ENCODE results near the gene CRYGB. TPM values are rescaled to one million over a fixed set of nuclear protein-coding genes. Genes with fewer than 3 reads are reported as not detected.

The CRYGB gene
- total RNA-seq, 1 experiment from 2014 or later, result not detected

DNA sequence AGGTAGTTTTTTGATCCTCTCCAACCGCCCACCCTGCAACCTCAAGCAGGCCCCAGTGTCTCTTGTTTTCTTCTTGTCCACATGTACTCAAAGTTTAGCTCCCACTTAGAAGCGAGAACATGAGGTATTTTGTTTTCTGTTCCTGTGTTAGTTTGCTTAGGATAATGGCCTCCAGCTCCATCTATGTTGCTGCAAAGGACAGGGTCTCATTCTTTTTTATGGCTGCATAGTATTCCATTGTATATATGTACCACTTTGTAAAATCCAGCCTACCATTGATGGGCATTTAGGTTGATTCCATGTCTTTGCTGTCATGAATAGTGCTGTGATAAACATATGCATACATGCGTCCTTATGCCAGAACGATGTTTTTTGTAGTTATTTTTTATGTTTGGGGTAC is 18.9 kb downstream of the CRYGB start:
- DNase-seq (ENCODE audit: low read depth, low spot score) (no peak), ATAC-seq (no peak)
- BruUV-seq (replicated peaks), result no TSS peak
- H3K36me3 ChIP-seq (ENCODE audit: control insufficient read depth in 1 of 2, insufficient read depth in 2 of 2, low read length in 2 of 2), result no peaks in the 10 kb centered on the region
- no peaks in the 10 kb centered on the region for H3K9me3 ChIP-seq (ENCODE audit: control insufficient read depth in 1 of 2, insufficient read depth in 1 of 2, low read depth in 1 of 2, low read length in 2 of 2)
- no peak overlapping the region for H3K4me3 ChIP-seq (replicated peaks in 1 of 2; ENCODE audit: low read depth in 1 of 2, low read length in 2 of 2)
- CTCF ChIA-PET, result no interaction called here
- no peak overlapping the region for H2AFZ ChIP-seq (ENCODE audit: low read depth, low read length, poor library complexity, severe bottlenecking)
- no peak for TF ChIP-seq FOSL1 (IDR thresholded peaks at IDR 0.05; ENCODE audit: low read depth)
- no peak for TF ChIP-seq POLR2A (IDR thresholded peaks at IDR 0.05; ENCODE audit: borderline replicate concordance, extremely low read depth, insufficient read depth, insufficient read length)
- TF ChIP-seq, protein P1, sequence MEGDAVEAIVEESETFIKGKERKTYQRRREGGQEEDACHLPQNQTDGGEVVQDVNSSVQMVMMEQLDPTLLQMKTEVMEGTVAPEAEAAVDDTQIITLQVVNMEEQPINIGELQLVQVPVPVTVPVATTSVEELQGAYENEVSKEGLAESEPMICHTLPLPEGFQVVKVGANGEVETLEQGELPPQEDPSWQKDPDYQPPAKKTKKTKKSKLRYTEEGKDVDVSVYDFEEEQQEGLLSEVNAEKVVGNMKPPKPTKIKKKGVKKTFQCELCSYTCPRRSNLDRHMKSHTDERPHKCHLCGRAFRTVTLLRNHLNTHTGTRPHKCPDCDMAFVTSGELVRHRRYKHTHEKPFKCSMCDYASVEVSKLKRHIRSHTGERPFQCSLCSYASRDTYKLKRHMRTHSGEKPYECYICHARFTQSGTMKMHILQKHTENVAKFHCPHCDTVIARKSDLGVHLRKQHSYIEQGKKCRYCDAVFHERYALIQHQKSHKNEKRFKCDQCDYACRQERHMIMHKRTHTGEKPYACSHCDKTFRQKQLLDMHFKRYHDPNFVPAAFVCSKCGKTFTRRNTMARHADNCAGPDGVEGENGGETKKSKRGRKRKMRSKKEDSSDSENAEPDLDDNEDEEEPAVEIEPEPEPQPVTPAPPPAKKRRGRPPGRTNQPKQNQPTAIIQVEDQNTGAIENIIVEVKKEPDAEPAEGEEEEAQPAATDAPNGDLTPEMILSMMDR (IDR thresholded peaks at IDR 0.05 in 2 of 3, conservative IDR thresholded peaks at IDR 0.05 in 1 of 3; ENCODE audit: borderline replicate concordance in 1 of 3, insufficient read depth in 1 of 3, low read depth in 2 of 3, low read length in 2 of 3), result no peak
- TF ChIP-seq SP1 (IDR thresholded peaks at IDR 0.05; ENCODE audit: low read depth), result no peak
- TF ChIP-seq, protein P2, sequence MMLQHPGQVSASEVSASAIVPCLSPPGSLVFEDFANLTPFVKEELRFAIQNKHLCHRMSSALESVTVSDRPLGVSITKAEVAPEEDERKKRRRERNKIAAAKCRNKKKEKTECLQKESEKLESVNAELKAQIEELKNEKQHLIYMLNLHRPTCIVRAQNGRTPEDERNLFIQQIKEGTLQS (IDR thresholded peaks at IDR 0.05), result no peak
- H4K20me1 ChIP-seq (ENCODE audit: insufficient read depth), result no peaks in the 10 kb centered on the region
- no peak overlapping the region for H3K4me2 ChIP-seq (ENCODE audit: low read length)
- no peaks in the 10 kb centered on the region for H3K27me3 ChIP-seq (ENCODE audit: insufficient read depth, low read length)
- POLR2A ChIA-PET, result no interaction called here
- no peaks in the 10 kb centered on the region for H3K79me2 ChIP-seq (ENCODE audit: insufficient read depth, low read length)
- peaks cover 0 to 7% of the 10 kb centered on the region in 2 experiments; a peak in 2 of 4 replicates for H3K4me1 ChIP-seq (ENCODE audit: control insufficient read depth in 1 of 2, insufficient read depth in 2 of 2, low read length in 2 of 2)
- intact Hi-C loops (cut with micrococcal nuclease), result no loop called here
- H3K9ac ChIP-seq (ENCODE audit: low read length), result no peak overlapping the region
- H3K27ac ChIP-seq (ENCODE audit: low read depth, low read length), result no peak overlapping the region
- RAD21 ChIA-PET (ENCODE audit: low non-redundant PET in 1 of 2, low total read pairs in 2 of 2, uncharacterized antibody in 2 of 2, unreplicated experiment in 2 of 2), result no interaction called here
- H3K9me2 ChIP-seq (ENCODE audit: insufficient read depth), result no peaks in the 10 kb centered on the region

DNA sequence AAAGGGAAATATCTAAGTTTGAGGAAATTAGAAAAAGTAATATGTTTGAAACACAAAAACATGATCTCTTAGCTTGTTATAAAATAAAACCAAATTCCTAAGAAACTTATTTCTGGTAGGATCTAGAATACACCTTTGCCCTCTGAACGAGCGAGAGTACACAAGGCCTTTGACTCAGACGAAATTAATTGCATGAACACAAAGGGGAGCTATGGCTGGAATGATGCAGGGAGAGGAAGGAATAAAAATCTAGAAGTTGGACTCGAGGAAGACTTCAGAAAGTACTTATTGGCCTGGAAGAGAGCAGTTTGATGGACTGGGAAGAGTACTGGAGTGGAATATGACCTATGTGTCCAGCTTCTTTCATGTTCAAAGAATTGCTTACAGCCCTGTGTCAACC is 20.7 kb downstream of the CRYGB start:
- H3K27ac ChIP-seq (ENCODE audit: low read depth, low read length), result no peak overlapping the region
- RAD21 ChIA-PET (ENCODE audit: low non-redundant PET in 1 of 2, low total read pairs in 2 of 2, uncharacterized antibody in 2 of 2, unreplicated experiment in 2 of 2), result no interaction called here
- intact Hi-C loops (cut with micrococcal nuclease), result no loop called here
- no peak overlapping the region for H3K9ac ChIP-seq (ENCODE audit: low read length)
- H3K4me1 ChIP-seq (ENCODE audit: control insufficient read depth in 1 of 2, insufficient read depth in 2 of 2, low read length in 2 of 2), result peaks cover 0 to 6% of the 10 kb centered on the region in 2 experiments; a peak in 2 of 4 replicates
- no peak overlapping the region for H3K4me3 ChIP-seq (replicated peaks in 1 of 2; ENCODE audit: low read depth in 1 of 2, low read length in 2 of 2)
- CTCF ChIA-PET, result no interaction called here
- H3K27me3 ChIP-seq (ENCODE audit: insufficient read depth, low read length), result no peaks in the 10 kb centered on the region
- H2AFZ ChIP-seq (ENCODE audit: low read depth, low read length, poor library complexity, severe bottlenecking), result no peak overlapping the region
- no peak overlapping the region for H3K4me2 ChIP-seq (ENCODE audit: low read length)
- H3K9me2 ChIP-seq (ENCODE audit: insufficient read depth), result no peaks in the 10 kb centered on the region
- H4K20me1 ChIP-seq (ENCODE audit: insufficient read depth), result no peaks in the 10 kb centered on the region
- ATAC-seq, result no peak
- no peaks in the 10 kb centered on the region for H3K79me2 ChIP-seq (ENCODE audit: insufficient read depth, low read length)
- no peaks in the 10 kb centered on the region for H3K36me3 ChIP-seq (ENCODE audit: control insufficient read depth in 1 of 2, insufficient read depth in 2 of 2, low read length in 2 of 2)
- TF ChIP-seq JUND (IDR thresholded peaks at IDR 0.05) (no peak), EZH2phosphoT487 (IDR thresholded peaks at IDR 0.05; ENCODE audit: borderline replicate concordance) (no peak), ZNF274 (IDR thresholded peaks at IDR 0.05; ENCODE audit: low read depth, low read length) (no peak), SRF (IDR thresholded peaks at IDR 0.05; ENCODE audit: low read depth) (no peak), EZH2 (IDR thresholded peaks at IDR 0.05) (no peak), ZFX (IDR thresholded peaks at IDR 0.05) (no peak)
- TF ChIP-seq, protein P3, sequence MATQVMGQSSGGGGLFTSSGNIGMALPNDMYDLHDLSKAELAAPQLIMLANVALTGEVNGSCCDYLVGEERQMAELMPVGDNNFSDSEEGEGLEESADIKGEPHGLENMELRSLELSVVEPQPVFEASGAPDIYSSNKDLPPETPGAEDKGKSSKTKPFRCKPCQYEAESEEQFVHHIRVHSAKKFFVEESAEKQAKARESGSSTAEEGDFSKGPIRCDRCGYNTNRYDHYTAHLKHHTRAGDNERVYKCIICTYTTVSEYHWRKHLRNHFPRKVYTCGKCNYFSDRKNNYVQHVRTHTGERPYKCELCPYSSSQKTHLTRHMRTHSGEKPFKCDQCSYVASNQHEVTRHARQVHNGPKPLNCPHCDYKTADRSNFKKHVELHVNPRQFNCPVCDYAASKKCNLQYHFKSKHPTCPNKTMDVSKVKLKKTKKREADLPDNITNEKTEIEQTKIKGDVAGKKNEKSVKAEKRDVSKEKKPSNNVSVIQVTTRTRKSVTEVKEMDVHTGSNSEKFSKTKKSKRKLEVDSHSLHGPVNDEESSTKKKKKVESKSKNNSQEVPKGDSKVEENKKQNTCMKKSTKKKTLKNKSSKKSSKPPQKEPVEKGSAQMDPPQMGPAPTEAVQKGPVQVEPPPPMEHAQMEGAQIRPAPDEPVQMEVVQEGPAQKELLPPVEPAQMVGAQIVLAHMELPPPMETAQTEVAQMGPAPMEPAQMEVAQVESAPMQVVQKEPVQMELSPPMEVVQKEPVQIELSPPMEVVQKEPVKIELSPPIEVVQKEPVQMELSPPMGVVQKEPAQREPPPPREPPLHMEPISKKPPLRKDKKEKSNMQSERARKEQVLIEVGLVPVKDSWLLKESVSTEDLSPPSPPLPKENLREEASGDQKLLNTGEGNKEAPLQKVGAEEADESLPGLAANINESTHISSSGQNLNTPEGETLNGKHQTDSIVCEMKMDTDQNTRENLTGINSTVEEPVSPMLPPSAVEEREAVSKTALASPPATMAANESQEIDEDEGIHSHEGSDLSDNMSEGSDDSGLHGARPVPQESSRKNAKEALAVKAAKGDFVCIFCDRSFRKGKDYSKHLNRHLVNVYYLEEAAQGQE (IDR thresholded peaks at IDR 0.05; ENCODE audit: low read depth), result no peak
- TF ChIP-seq, protein P2 (IDR thresholded peaks at IDR 0.05), result no peak
- no peaks in the 10 kb centered on the region for H3K9me3 ChIP-seq (ENCODE audit: control insufficient read depth in 1 of 2, insufficient read depth in 1 of 2, low read depth in 1 of 2, low read length in 2 of 2)
- BruUV-seq (replicated peaks), result no TSS peak
- DNase-seq (ENCODE audit: low read depth, low spot score), result no peak
- POLR2A ChIA-PET, result no interaction called here
